Raji (cell line): ENCODE data around the gene SLC26A9.

Source experiments
- POLR2A ChIP-seq: IDR thresholded peaks from 2 replicates; pipeline ENCODE4 v1.6.1; 2011; ENCODE audit warnings: low read depth, low read length, control low read depth; ENCODE audit not compliant: insufficient read depth

Gene SLC26A9

GRCh38 chr1:205883792-205884191 lies 59.5 kb downstream of the SLC26A9 start:
- TF ChIP-seq POLR2A = no peak

GRCh38 chr1:205880923-205881322 lies 62.3 kb downstream of the SLC26A9 start:
- TF ChIP-seq POLR2A = no peak

GRCh38 chr1:205879974-205880373 lies 63.3 kb downstream of the SLC26A9 start:
- TF ChIP-seq POLR2A = no peak

GRCh38 chr1:205878026-205878425 lies 65.2 kb downstream of the SLC26A9 start:
- no peak for TF ChIP-seq POLR2A

- TF ChIP-seq POLR2A = no peak
Measured at GRCh38 chr1:205870236-205870635, 73.0 kb downstream of the SLC26A9 start.
